ENCODE measurements around the gene ARHGAP22.

Gene ARHGAP22

GRCh38 chr10:48579251-48579960 is 25.5 kb downstream of the ARHGAP22 start:
- DNase-seq: no peak

GRCh38 chr10:48577158-48577557 is 27.7 kb downstream of the ARHGAP22 start:
- no peak for DNase-seq

GRCh38 chr10:48576501-48576900 is 28.4 kb downstream of the ARHGAP22 start:
- DNase-seq: no peak

GRCh38 chr10:48575901-48576300 is 29.0 kb downstream of the ARHGAP22 start:
- no peak for DNase-seq

- DNase-seq: no peak
These were observed 30.0 kb downstream of the ARHGAP22 start for GRCh38 chr10:48574817-48575380.

- no peak for DNase-seq
These were observed 30.5 kb downstream of the ARHGAP22 start for GRCh38 chr10:48574322-48574796.

GRCh38 chr10:48573045-48573444 is 31.8 kb downstream of the ARHGAP22 start:
- no peak for DNase-seq

GRCh38 chr10:48572414-48572813 is 32.5 kb downstream of the ARHGAP22 start:
- no peak for DNase-seq

- DNase-seq: no peak
These were observed 36.3 kb downstream of the ARHGAP22 start for GRCh38 chr10:48568546-48568945.

GRCh38 chr10:48568131-48568530 is 36.7 kb downstream of the ARHGAP22 start:
- no peak for DNase-seq

- DNase-seq: no peak
These were observed 37.5 kb downstream of the ARHGAP22 start for GRCh38 chr10:48567346-48567745.

GRCh38 chr10:48564466-48565160 is 40.3 kb downstream of the ARHGAP22 start:
- DNase-seq: no peak

GRCh38 chr10:48557511-48558123 is 47.3 kb downstream of the ARHGAP22 start:
- no peak for DNase-seq

GRCh38 chr10:48556713-48557112 is 48.2 kb downstream of the ARHGAP22 start:
- DNase-seq: no peak

- DNase-seq: no peak
These were observed 48.8 kb downstream of the ARHGAP22 start for GRCh38 chr10:48556065-48556464.

GRCh38 chr10:48555310-48556042 is 49.4 kb downstream of the ARHGAP22 start:
- DNase-seq: no peak

- DNase-seq: no peak
These were observed 50.2 kb downstream of the ARHGAP22 start for GRCh38 chr10:48554656-48555055.

- DNase-seq: no peak
These were observed 50.6 kb downstream of the ARHGAP22 start for GRCh38 chr10:48554246-48554645.

- no peak for DNase-seq
These were observed 51.8 kb downstream of the ARHGAP22 start for GRCh38 chr10:48552946-48553564.

GRCh38 chr10:48551861-48552591 is 52.8 kb downstream of the ARHGAP22 start:
- peak; percentile 60 to 92 for DNase-seq

- no peak for DNase-seq
These were observed 53.9 kb downstream of the ARHGAP22 start for GRCh38 chr10:48550977-48551376.
